ENCODE results near the gene CDH16. TPM values are rescaled to one million over a fixed set of nuclear protein-coding genes. Genes with fewer than 3 reads are reported as not detected.
"Not testable (repeated sequence)": the region's sequence is repeated elsewhere in the genome, so short reads cannot be mapped to it uniquely, and the experiment has no call there.

The CDH16 gene
- total RNA-seq = under 1 TPM in 4 of 8 experiments, not detected in 4; 0.04 to 0.24 (median 0.09) TPM

GRCh38 chr16:66918803-66919568 lies at the start of gene CDH16:
TSS of gene CDH16 (minus strand) at chr16:66918885. CDS start at chr16:66918065, 820 bp downstream.
- ATAC-seq (replicated peaks in 6 of 8) = peak in 1 of 8 experiments; percentile 27
- 0 to 100% (median 50%) methylated on average over 1 to 2 of the region's 7 CpGs; no CpG with 5 or more reads in 5 of the 10 experiments for WGBS, 10 experiments
- in situ Hi-C loops (cut with MboI; ENCODE audit: low pct_unique_long_range_greater_than_20kb in 2 of 9, low sequenced_read_pairs in 9 of 9, unreplicated experiment in 9 of 9) = no loop called here

GRCh38 chr16:66964049-66964448 lies 45.4 kb upstream of the CDH16 start:
- no peak for ATAC-seq (replicated peaks in 6 of 8)
- no peak overlapping the region for H3K4me3 ChIP-seq
- in situ Hi-C loops (cut with MboI; ENCODE audit: low pct_unique_long_range_greater_than_20kb in 2 of 9, low sequenced_read_pairs in 9 of 9, unreplicated experiment in 9 of 9) = loop anchor here in 7 of 9 experiments (25.0 kb wide), 1 partner anchor 198 kb away; the partner anchor contains the start of genes B3GNT9 (in 7 of the 7), FBXL8 (in 7 of the 7), HSF4 (in 7 of the 7) and NOL3 (in 7 of the 7)
- H3K27ac ChIP-seq = no peak overlapping the region
- no peaks in the 10 kb centered on the region for H3K4me1 ChIP-seq (replicated peaks in 1 of 2)
- WGBS, 10 experiments = 60 to 87% (median 78%) methylated on average over 1 to 3 of the region's 6 CpGs; no CpG with 5 or more reads in 6 of the 10 experiments

More at GRCh38 chr16:66918803-66919568, at the start of gene CDH16:
- Histone ChIP-seq H3K4me1 (replicated peaks in 1 of 2) (peaks cover 0 to 12% of the 10 kb centered on the region in 2 donors), H3K4me3 (no peak within 1 kb of the TSS), H3K27ac (no peak within 1 kb of the TSS)

- 56 to 100% (median 89%) methylated on average over 1 to 5 of the region's 5 CpGs; no CpG with 5 or more reads in 5 of the 10 experiments for WGBS, 10 experiments
Observed at GRCh38 chr16:66961914-66962313, 43.2 kb upstream of the CDH16 start.

GRCh38 chr16:66961065-66961744 lies 42.5 kb upstream of the CDH16 start, which contains the start of gene CES3:
TSS of gene CES3 (plus strand) at chr16:66961266. CDS start at chr16:66961308, 42 bp downstream.
- no peaks in the 10 kb centered on the region for H3K4me1 ChIP-seq (replicated peaks in 1 of 2)
- in situ Hi-C loops (cut with MboI; ENCODE audit: low pct_unique_long_range_greater_than_20kb in 2 of 9, low sequenced_read_pairs in 9 of 9, unreplicated experiment in 9 of 9) = loop anchor here in 7 of 9 experiments (25.0 kb wide), 1 partner anchor 201 kb away; the partner anchor contains the start of genes B3GNT9 (in 7 of the 7), FBXL8 (in 7 of the 7), HSF4 (in 7 of the 7) and NOL3 (in 7 of the 7)
- no peak within 1 kb of the TSS for H3K4me3 ChIP-seq
- peak; percentile 77 to 100 (median 97) for ATAC-seq (replicated peaks in 6 of 8)
- H3K27ac ChIP-seq = no peak within 1 kb of the TSS
- WGBS, 10 experiments = 22 to 80% (median 41%) methylated on average over 1 to 8 of the region's 16 CpGs; no CpG with 5 or more reads in 2 of the 10 experiments

More at GRCh38 chr16:66961914-66962313, 43.2 kb upstream of the CDH16 start:
- Histone ChIP-seq H3K27ac (no peak overlapping the region), H3K4me3 (no peak overlapping the region), H3K4me1 (replicated peaks in 1 of 2) (no peaks in the 10 kb centered on the region)
- ATAC-seq (replicated peaks in 6 of 8) = no peak
- in situ Hi-C loops (cut with MboI; ENCODE audit: low pct_unique_long_range_greater_than_20kb in 2 of 9, low sequenced_read_pairs in 9 of 9, unreplicated experiment in 9 of 9) = loop anchor here in 7 of 9 experiments (25.0 kb wide), 1 partner anchor 200 kb away; the partner anchor contains the start of genes B3GNT9 (in 7 of the 7), FBXL8 (in 7 of the 7), HSF4 (in 7 of the 7) and NOL3 (in 7 of the 7)

- no peak for ATAC-seq (replicated peaks in 6 of 8)
- Histone ChIP-seq H3K27ac (no peak overlapping the region), H3K4me1 (replicated peaks in 1 of 2) (no peaks in the 10 kb centered on the region), H3K4me3 (no peak overlapping the region)
- in situ Hi-C loops (cut with MboI; ENCODE audit: low pct_unique_long_range_greater_than_20kb in 2 of 9, low sequenced_read_pairs in 9 of 9, unreplicated experiment in 9 of 9) = loop anchor here in 7 of 9 experiments (25.0 kb wide), 1 partner anchor 202 kb away; the partner anchor contains the start of genes B3GNT9 (in 7 of the 7), FBXL8 (in 7 of the 7), HSF4 (in 7 of the 7) and NOL3 (in 7 of the 7)
- WGBS, 10 experiments = 43 to 100% (median 82%) methylated on average over 1 of the region's 1 CpG; no CpG with 5 or more reads in 2 of the 10 experiments
Observed at GRCh38 chr16:66960270-66960669, 41.6 kb upstream of the CDH16 start.

GRCh38 chr16:66959704-66960161 lies 41.0 kb upstream of the CDH16 start:
- in situ Hi-C loops (cut with MboI; ENCODE audit: low pct_unique_long_range_greater_than_20kb in 2 of 9, low sequenced_read_pairs in 9 of 9, unreplicated experiment in 9 of 9) = loop anchor here in 8 of 9 experiments (10.0 to 25.0 kb wide), 2 partner anchors 195 to 203 kb away; partner anchors contain the start of genes B3GNT9 (in 8 of the 8), FBXL8 (in 8 of the 8), TRADD (in 8 of the 8) and HSF4 (in 7 of the 8)
- ATAC-seq (replicated peaks in 6 of 8) = no peak
- Histone ChIP-seq H3K4me3 (no peak overlapping the region), H3K27ac (no peak overlapping the region), H3K4me1 (replicated peaks in 1 of 2) (no peaks in the 10 kb centered on the region)
- whole genome bisulfite sequencing, 10 experiments = 0 to 90% (median 55%) methylated on average over 1 to 3 of the region's 5 CpGs; no CpG with 5 or more reads in 4 of the 10 experiments

- in situ Hi-C loops (cut with MboI; ENCODE audit: low pct_unique_long_range_greater_than_20kb in 2 of 9, low sequenced_read_pairs in 9 of 9, unreplicated experiment in 9 of 9) = loop anchor here in 8 of 9 experiments (10.0 to 25.0 kb wide), 2 partner anchors 196 to 203 kb away; partner anchors contain the start of genes B3GNT9 (in 8 of the 8), FBXL8 (in 8 of the 8), TRADD (in 8 of the 8) and HSF4 (in 7 of the 8)
- Histone ChIP-seq H3K27ac (no peak overlapping the region), H3K4me3 (no peak overlapping the region), H3K4me1 (replicated peaks in 1 of 2) (no peaks in the 10 kb centered on the region)
- WGBS, 10 experiments = 0 to 100% (median 41%) methylated on average over 1 to 7 of the region's 7 CpGs; no CpG with 5 or more reads in 1 of the 10 experiments
- ATAC-seq (replicated peaks in 6 of 8) = no peak
Observed at GRCh38 chr16:66958857-66959703, 40.4 kb upstream of the CDH16 start.

- in situ Hi-C loops (cut with MboI; ENCODE audit: low pct_unique_long_range_greater_than_20kb in 2 of 9, low sequenced_read_pairs in 9 of 9, unreplicated experiment in 9 of 9) = loop anchor here in 8 of 9 experiments (10.0 to 25.0 kb wide), 2 partner anchors 199 to 206 kb away; partner anchors contain the start of genes B3GNT9 (in 8 of the 8), FBXL8 (in 8 of the 8), TRADD (in 8 of the 8) and HSF4 (in 7 of the 8)
- WGBS, 10 experiments = 60% methylated on average over 1 of the region's 1 CpG; no CpG with 5 or more reads in 9 of the 10 experiments
- not testable (repeated sequence) for H3K27ac ChIP-seq; H3K4me1 ChIP-seq (replicated peaks in 1 of 2); H3K4me3 ChIP-seq; ATAC-seq (replicated peaks in 6 of 8)
Observed at GRCh38 chr16:66956154-66956457, 37.4 kb upstream of the CDH16 start.

- WGBS, 10 experiments = 62 to 100% (median 86%) methylated on average over 1 to 14 of the region's 17 CpGs; no CpG with 5 or more reads in 1 of the 10 experiments
- not testable (repeated sequence) for H3K27ac ChIP-seq; H3K4me3 ChIP-seq; H3K4me1 ChIP-seq (replicated peaks in 1 of 2); ATAC-seq (replicated peaks in 6 of 8)
- in situ Hi-C loops (cut with MboI; ENCODE audit: low pct_unique_long_range_greater_than_20kb in 2 of 9, low sequenced_read_pairs in 9 of 9, unreplicated experiment in 9 of 9) = loop anchor here in 8 of 9 experiments (10.0 to 25.0 kb wide), 2 partner anchors 199 to 207 kb away; partner anchors contain the start of genes B3GNT9 (in 8 of the 8), FBXL8 (in 8 of the 8), TRADD (in 8 of the 8) and HSF4 (in 7 of the 8)
Observed at GRCh38 chr16:66955363-66956153, 36.9 kb upstream of the CDH16 start.

GRCh38 chr16:66954097-66954659 lies 35.5 kb upstream of the CDH16 start:
- WGBS, 10 experiments = 0 to 49% (median 14%) methylated on average over 2 to 7 of the region's 8 CpGs; no CpG with 5 or more reads in 1 of the 10 experiments
- in situ Hi-C loops (cut with MboI; ENCODE audit: low pct_unique_long_range_greater_than_20kb in 2 of 9, low sequenced_read_pairs in 9 of 9, unreplicated experiment in 9 of 9) = loop anchor here in 8 of 9 experiments (10.0 to 25.0 kb wide), 2 partner anchors 201 to 208 kb away; partner anchors contain the start of genes B3GNT9 (in 8 of the 8), FBXL8 (in 8 of the 8), TRADD (in 8 of the 8) and HSF4 (in 7 of the 8)

More at GRCh38 chr16:66954097-66954659, 35.5 kb upstream of the CDH16 start:
- H3K27ac ChIP-seq = no peak overlapping the region
- H3K4me1 ChIP-seq (replicated peaks in 1 of 2) = peaks cover 0 to under 1% of the 10 kb centered on the region in 2 donors
- peak; percentile 60 to 94 (median 79) for ATAC-seq (replicated peaks in 6 of 8)
- no peak overlapping the region for H3K4me3 ChIP-seq
